ENCODE data around the gene OR2B3.

Gene OR2B3

GRCh38 chr6:29099190-29099589 lies 12.1 kb upstream of the OR2B3 start, which contains the start of gene OR2J1:
Gene OR2J1, plus strand, starts transcription at chr6:29099490. Its CDS starts 1,453 bp downstream, at chr6:29100943.
- H3K4me3 ChIP-seq (replicated peaks in 1 of 2; ENCODE audit: low read depth in 2 of 2, low read length in 2 of 2) = no peak within 1 kb of the TSS
- DNase-seq (ENCODE audit: low read depth in 2 of 2) = no peak
- TF ChIP-seq CTCF (IDR thresholded peaks at IDR 0.05; ENCODE audit: low read depth, low read length) = no peak

GRCh38 chr6:29097803-29098202 lies 10.7 kb upstream of the OR2B3 start:
- DNase-seq (ENCODE audit: low read depth in 2 of 2) = no peak
- no peak for TF ChIP-seq CTCF (IDR thresholded peaks at IDR 0.05; ENCODE audit: low read depth, low read length)
- H3K4me3 ChIP-seq (replicated peaks in 1 of 2; ENCODE audit: low read depth in 2 of 2, low read length in 2 of 2) = no peak overlapping the region

GRCh38 chr6:29092957-29093356 lies 5.8 kb upstream of the OR2B3 start:
- H3K4me3 ChIP-seq (replicated peaks in 1 of 2; ENCODE audit: low read depth in 2 of 2, low read length in 2 of 2) = no peak overlapping the region
- no peak for DNase-seq (ENCODE audit: low read depth in 2 of 2)
- no peak for TF ChIP-seq CTCF (IDR thresholded peaks at IDR 0.05; ENCODE audit: low read depth, low read length)

GRCh38 chr6:29082457-29082856 lies 4.7 kb downstream of the OR2B3 start:
- no peak overlapping the region for H3K4me3 ChIP-seq (replicated peaks in 1 of 2; ENCODE audit: low read depth in 2 of 2, low read length in 2 of 2)
- no peak for DNase-seq (ENCODE audit: low read depth in 2 of 2)
- TF ChIP-seq CTCF (IDR thresholded peaks at IDR 0.05; ENCODE audit: low read depth, low read length) = no peak

- no peak for DNase-seq (ENCODE audit: low read depth in 2 of 2)
- H3K4me3 ChIP-seq (replicated peaks in 1 of 2; ENCODE audit: low read depth in 2 of 2, low read length in 2 of 2) = no peak overlapping the region
- no peak for TF ChIP-seq CTCF (IDR thresholded peaks at IDR 0.05; ENCODE audit: low read depth, low read length)
These were observed 5.8 kb downstream of the OR2B3 start for GRCh38 chr6:29081312-29081711.

DNA sequence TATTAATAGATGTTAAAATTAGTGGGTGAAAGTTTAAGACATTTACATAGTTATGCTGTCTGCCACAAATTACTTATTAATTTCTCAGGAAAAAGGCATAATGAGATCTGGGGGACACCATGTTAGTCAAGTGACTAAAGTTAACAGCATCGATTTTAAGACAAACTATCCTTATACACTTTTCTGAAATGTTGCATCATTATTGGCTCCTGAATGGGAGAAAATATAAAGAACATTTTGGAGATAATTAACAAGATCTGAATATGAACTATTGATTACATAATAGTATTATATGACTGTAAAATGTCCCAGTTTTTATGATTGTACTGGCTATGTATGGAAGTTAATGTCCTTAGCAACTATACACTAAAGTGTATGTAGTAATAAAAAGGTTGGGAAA lies 7.9 kb downstream of the OR2B3 start:
- DNase-seq (ENCODE audit: low read depth in 2 of 2) = no peak
- no peak overlapping the region for H3K4me3 ChIP-seq (replicated peaks in 1 of 2; ENCODE audit: low read depth in 2 of 2, low read length in 2 of 2)
- no peak for TF ChIP-seq CTCF (IDR thresholded peaks at IDR 0.05; ENCODE audit: low read depth, low read length)
